T-helper 2 cell treated with Interferon-gamma antibody and Interleukin-4, amounts not matched to agents 100 ng/mL and 5 ng/mL, for 36 hours (primary cell): Measurements from ENCODE around the gene CYP26B1. TPM values are rescaled to one million over a fixed set of nuclear protein-coding genes. Genes with fewer than 3 reads are reported as not detected.

Source experiments
- intact Hi-C: fragments of 100-400 bp; cut with micrococcal nuclease; formaldehyde crosslinking; loops from one replicate; pipeline ENCODE4 v1.15.1; 2023
- total RNA-seq: library from RNA; stranded (reverse); gene quantifications from 2 replicates; pipeline ENCODE4 v1.2.3, GENCODE V29; 2022

CYP26B1 gene
- total RNA-seq, 1 donor from 2014 or later = not detected

DNA sequence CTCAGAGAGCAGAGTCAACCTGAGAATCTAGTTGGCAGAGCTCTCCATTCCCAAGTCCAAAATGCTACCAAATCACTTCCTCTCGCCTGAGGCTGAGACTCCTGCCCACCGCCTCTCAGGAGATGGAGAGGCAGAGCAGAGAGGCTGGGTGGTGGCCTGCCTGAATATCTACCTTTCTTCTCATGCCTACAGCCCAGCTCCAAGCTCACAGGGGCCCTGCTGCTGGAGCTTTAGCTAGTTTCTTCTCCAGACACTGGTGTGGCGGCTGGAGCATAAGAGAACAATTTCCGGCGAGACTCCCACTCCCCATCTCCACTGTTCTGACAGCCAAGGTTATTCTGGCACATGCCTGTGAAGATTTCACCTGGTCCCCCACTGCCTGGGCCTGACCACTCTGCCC, 8.1 kb upstream of the CYP26B1 start:
- intact Hi-C loops = loop anchor here (10.0 kb wide), 1 partner anchor 419 kb away; no protein-coding TSS in a partner anchor

DNA sequence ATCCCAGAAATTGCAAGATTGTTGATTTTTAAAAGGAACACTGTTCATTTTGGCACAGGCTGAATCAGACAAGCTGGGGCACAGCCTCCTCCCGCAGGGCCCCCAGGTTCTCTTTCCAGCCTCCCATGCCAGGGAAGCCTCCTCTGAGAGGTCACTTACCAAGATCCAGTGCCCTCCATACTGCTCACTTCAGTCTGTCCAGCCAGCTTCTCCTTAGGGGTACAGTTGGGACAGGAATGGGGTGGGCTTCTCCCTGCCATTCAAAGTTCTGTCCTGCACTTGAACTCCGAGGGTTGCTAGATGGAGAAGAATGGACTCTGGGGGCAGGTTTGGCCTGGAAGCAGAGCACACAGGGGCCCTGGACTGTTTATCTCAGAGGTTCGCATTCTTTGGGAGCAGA, 7.5 kb upstream of the CYP26B1 start:
- intact Hi-C loops = loop anchor here (10.0 kb wide), 1 partner anchor 420 kb away; no protein-coding TSS in a partner anchor

DNA sequence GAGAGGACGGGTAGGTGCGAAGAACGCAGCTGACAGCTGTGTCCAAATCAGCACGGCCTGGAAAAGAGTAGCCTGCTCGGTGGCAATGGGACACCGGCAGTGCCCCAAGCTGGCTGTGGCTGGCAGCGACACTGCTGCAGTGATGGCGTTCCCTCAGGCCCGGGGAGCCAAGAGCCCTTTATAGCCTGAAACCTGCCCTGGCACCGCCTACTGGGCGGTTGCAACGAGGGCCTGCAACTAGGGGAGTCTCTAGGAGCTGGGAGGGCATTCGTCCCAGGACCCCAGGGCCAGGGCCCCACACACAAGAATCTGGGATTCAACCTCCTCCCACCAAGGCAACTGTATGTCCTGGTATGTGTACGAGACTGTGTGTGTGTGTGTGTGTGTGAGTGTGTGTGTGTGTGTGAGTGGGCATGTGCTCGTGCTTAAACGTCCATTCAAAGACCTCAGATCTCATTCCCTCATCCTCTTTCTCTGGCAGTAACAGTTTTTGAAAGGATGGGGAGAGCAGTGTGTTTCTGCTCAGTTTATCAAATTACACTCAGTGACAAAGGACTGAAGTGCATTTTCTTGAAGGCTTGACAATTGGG, 6.8 kb upstream of the CYP26B1 start:
- intact Hi-C loops = loop anchor here (10.0 kb wide), 1 partner anchor 420 kb away; no protein-coding TSS in a partner anchor

DNA sequence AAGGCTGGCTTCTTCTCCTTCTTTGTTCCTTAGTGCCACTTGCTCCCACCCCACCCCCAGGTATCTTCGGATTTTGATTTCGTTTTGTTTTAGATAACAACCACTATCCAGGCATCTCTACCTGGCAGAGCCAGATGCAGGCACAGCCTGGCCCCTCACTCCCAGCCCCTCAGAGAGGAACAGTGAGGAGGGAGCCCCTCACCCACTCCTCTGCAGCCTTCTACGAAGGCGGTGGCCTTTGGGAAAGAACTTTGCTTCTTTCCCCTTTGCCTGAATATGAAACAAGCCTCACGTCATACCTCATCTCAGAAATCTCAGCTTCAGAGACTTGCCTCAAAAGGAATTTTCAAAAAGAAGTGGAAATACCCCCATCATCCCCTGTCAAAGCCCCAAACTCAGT, 6.3 kb upstream of the CYP26B1 start:
- intact Hi-C loops = loop anchor here (10.0 kb wide), 1 partner anchor 421 kb away; no protein-coding TSS in a partner anchor

DNA sequence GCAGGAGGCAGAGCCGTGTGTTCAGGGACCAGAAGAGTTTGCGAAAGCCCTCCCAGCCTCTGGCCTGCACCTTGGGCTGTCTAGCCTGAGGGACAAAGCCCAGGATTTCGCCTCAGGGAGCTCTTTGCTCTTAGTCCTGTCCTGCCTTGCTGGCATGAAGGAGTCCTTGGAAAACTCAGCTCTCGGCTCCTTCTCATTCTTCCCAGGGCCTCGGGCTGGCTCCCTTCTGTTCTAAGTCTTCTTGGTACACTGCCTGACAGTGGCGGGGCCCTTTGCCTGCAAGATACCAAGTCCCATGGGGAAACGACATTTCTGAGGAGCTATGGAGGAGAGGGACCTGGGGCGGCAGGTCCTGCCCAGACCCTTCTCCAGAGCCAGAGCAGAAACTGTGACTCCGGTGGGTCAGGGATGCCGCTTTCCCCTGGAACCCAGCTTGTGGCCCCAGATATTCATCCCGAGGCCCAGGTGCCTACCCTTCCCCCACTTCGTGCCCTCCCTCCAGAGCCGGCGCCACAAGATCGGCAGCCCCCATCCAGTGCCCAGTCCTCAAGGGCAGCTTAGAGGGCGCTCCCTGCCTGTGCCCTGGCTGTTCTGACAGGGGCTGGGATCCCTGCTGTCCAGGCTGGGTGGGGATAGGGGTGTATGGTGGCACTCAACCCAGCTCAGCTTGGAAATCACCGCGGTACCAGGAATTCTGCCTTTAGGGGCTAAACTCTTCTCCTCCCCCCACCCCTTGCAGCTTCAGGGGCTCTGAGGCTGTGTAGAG, 5.5 kb upstream of the CYP26B1 start:
- intact Hi-C loops = loop anchor here (10.0 kb wide), 1 partner anchor 422 kb away; no protein-coding TSS in a partner anchor

DNA sequence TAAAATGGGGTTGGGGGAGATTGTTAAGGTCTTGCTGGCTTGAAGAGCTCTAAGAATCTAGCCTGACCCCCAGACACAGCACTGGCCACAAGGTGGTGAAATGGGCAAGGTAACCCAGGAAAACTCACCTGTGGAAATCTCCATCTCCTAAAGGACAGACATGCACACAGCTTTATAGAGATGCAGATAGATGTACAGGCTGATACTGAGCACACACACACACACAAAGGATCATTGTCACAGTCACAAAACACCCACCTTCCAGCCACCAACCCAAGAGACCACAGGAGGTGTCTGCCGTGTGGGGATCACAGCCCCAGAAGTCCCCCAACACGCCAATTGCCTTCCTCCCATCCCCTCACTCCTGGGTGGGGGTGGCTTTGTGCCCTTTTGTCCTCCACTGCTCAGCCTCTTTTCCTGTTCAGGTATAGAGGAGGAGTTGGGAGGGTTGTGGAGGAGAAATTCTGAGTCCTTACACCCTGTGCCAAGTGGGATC, 3.2 kb upstream of the CYP26B1 start:
- intact Hi-C loops = loop anchor here (1.0 to 10.0 kb wide), 2 partner anchors 424 to 603 kb away; no protein-coding TSS in a partner anchor

DNA sequence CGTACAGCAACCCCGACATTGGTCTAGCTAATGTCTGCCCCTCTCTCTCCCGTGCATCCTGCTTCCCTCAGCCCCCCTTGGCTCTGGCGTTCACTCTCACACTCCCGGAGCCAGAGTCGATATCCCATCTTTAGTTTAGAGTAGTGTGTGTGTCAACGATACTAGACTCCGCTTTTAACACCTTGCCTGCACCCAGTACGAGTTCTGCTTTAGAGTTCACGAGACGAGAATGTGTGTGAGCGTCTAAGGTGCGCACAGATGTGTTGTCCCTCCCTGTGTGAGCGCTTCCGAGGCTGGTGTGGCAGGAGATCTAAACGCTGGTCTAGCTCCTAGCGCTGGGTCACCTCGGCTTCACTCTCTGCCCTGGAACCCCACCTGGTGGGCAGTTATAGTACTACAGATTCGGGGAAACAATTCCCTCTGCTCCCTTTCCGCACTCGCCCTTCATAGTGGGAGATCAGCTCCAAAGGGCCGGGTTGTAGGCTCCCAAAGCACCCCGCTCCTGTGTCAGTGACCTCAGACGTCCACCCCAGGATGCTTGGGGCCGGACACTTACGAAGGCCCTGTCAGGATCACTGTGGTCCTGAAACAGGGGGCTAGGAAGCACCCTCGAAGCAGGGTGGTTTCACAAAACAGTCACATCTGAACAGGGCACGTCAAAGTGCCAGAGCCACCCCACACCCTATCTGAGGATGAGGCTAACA, 2.6 kb upstream of the CYP26B1 start:
- intact Hi-C loops = loop anchor here (1.0 to 10.0 kb wide), 2 partner anchors 424 to 602 kb away; no protein-coding TSS in a partner anchor

DNA sequence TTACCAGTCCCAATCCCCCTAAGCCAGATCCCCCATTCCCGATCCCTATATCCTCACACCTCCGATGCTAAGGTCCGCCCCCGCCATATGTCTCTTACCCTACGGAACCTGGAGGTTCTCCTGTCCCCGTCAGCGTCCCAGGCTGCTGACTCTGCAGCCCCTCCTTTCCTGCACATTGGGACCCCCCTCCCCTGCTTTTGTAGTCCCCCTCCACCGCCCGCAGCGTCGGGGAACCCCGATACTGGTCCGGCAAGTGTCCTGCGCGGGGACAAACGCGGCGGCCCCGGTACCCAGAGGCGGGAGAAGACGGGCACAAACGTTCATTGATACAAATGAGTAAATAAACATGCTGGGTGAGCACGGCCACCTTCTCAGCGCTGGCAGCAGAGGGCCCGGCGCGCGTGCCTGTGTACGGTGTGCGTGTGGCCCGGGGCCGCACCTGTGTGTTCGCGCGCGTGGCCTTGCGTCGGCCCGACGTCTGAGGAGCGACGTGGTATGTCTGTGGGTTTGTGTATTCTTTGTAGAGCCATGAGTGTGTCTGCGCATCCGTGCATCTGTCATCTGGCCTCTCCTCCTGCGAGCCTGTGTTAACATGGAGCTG, 2.0 kb upstream of the CYP26B1 start:
- intact Hi-C loops = loop anchor here (1.0 to 10.0 kb wide), 4 partner anchors 425 to 1255 kb away; partner anchors contain the start of gene EMX1

DNA sequence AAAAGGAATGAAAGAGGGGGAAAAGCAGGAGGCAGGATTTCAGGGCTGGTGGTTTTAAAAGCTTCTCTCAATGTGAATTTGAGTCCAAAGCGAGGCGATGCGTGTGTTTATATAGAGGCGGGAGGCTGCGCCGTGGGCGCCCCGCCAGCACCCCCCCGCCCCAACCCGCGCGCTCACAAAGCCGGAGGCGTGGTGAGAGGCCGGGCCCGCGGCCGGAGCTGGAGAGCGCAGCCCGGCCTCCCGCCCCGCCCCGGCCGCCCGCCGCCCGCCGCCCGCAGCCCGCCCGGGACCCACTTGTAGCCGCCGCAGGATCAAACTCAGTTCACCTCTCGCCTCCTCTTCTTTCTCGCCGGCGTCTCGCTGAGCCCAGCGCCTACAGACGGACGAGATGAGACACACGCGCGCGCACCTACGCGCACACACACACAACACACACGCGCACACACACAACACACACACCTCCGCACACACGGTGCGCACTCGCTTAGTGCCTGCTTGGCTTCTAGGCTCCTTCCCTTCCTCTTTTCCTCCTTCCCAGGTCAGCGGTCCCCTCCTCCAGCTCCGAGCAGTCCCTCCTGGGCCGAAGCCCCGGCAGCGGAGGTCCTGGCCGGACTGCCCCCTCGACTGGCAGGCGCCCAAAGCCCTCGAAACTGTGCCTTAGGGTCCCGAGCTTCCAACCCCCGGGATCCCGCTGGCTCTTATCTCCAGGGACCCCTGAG, 1.3 kb upstream of the CYP26B1 start:
- intact Hi-C loops = loop anchor here (5.0 to 10.0 kb wide), 2 partner anchors 768 to 1254 kb away; partner anchors contain the start of gene EMX1

DNA sequence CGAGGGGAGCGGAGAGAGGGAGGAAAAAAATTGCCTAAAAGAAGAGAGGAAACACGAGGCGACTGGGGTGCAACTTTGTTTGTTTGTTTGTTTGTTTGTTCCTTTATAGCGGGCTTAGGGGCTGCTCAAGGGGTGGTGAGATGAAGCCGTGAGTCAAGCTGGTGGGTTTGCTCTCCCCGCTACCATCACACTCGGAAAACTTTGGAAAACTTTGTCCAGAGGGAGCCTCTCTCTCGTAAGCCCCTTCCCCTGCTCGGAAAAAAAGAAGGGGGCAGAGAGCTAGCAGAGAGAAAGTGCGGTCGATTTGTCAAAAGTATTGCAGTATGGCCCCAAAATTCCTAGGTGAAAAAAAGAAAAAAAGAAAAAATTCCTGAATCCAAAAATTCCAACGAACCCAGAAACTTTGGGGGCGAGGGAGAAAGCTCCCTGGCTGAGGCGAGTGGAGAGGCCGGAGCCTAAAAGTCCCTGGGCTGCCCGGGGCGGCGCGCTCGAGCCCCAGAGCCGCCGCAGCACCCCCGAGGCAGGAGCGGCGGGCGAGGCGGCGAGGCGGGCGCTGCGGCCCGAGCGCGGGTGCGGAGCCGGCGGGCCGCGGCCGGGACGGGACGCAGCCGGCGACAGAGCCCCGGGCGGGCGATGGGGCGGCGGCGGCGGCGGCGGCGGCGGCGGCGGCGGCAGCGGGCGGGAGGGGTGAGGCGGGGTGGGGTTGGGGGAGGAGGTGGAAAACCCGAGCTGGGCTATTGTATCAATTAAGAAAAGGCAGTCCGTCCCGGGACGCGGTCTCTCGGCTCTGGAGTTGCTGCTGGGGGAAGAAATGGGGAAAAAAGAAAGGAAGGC, 558 bp upstream of the CYP26B1 start:
- intact Hi-C loops = loop anchor here (5.0 to 10.0 kb wide), 2 partner anchors 769 to 1253 kb away; partner anchors contain the start of gene EMX1

DNA sequence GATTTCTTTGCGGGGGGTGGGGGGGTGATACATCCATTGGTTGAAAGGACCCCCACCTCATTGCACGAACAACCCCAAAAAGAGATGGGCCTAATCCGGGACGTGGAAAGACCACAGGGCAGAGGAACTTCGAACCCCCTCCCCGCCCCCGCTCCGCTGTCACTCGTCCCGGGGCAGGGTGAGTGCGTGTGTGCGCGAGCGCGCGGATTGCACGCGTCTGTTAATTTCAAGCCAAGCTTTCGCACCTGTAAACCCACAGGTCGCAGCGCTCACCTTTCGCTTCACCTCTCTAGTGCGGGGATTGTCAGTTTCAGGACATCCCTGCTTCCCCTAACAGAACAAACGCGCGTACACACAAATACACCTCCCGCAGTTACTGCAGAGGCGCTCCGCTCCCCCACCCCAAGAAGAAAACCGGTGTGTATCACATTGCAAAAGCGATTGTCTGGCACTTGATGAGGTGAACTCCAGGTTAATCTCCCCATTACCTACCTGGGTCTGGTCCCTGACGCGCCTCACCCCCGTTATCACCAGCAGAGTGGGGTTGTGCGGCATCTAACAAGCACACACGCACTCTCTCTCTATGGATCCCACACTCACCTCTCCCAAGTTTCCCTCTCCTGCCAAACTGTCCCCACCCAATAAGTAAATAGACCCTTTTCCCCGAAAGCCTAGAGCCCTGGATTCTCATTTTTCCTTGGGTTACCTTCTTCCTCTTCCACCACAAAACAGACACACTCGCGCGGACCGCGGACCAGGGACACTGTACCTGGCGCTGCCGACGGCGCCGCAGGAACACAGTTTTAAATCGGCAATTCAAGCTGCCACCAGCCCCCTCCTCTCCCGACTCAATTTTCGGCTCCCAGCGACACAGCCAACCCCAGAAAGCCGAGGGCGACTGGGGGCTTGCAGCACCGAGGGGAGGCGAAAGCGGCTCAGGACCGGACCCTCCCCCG, 1.0 kb downstream of the CYP26B1 start:
- intact Hi-C loops = loop anchor here (5.0 to 10.0 kb wide), 2 partner anchors 771 to 1252 kb away; partner anchors contain the start of gene EMX1

DNA sequence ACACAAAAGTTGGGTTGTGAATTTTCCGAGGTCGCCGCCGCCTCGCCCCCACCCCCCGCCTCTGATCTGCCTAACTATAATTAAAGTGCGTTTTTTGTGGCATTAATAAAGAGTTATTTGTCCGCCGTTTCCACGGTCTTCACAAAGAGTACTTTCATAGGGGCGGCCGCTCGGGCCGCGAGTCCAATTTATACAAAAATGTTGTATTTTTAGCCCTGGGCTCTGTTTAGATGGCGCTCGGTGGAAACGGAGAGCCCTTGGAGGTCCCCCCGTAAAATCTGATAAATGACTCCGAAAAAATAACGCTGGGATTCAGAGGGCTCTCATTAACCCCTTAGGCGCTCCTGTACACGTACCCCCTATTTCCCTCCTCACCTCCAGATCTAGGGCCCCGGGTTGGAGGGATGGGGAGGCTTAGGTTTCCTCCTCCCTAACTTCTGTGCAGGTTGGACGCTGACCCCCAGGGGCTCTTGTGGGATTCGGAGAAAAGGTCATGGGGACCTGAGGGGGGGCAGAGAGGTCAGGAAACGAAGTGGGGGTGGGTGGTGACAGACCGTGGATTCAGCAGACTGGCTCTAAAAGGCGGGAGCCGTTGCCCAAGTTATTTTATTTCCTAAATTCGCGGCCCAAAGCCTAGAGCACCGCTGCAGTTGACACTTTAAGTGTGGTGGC, 1.9 kb downstream of the CYP26B1 start:
- intact Hi-C loops = loop anchor here (5.0 to 10.0 kb wide), 2 partner anchors 772 to 1251 kb away; partner anchors contain the start of gene EMX1

DNA sequence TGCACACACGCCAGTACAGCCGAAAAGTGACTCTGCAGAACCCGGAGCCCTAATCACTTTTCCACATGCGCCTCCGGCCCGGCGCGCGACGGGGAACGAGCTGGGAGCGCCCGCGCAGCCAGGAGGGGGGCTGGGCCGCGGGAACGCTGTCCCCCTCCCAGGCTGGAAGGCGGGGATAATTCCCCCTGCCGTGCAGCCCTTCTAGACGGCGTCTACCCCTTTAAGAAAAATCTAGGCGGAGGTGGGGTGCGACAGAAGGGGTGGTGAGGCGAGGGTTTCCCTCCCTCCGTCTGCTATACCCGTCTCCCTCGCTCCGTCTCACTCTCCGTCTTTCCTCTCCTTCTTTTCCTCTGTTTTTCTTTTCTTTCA, 2.4 kb downstream of the CYP26B1 start:
- intact Hi-C loops = loop anchor here (5.0 to 10.0 kb wide), 2 partner anchors 772 to 1250 kb away; partner anchors contain the start of gene EMX1

DNA sequence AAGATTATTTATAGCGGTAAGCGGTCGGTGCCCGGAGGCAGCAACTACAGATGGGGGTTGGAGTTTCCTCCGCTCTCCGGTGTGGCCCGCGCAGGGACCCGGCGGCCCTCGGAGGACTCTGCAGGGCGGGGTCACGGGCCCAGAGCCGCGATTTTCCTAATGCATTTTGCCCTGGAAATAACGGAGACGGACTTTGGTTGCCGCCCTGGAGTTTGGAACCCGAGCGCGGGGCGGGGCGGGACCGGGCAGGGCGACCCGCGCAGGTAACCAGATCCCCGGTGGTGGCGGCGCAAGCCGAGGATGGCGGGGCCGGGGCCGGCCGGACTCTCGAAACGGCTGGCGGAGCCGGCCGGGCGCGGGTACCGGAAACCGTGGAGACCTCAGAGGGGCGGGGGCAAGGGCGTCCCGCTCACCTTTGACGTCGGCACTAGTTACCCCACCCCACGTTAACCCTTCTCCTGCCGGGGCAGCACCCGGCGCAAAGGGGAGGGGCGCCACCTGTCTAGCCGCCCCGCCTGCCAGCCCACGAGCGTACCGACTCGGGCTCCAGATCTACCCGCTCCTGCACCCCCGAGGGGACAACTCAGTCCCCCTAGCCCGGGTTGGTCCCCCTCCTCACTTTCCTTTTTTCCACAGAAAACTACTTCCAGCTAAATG, 2.9 kb downstream of the CYP26B1 start:
- intact Hi-C loops = loop anchor here (5.0 to 10.0 kb wide), 2 partner anchors 773 to 1250 kb away; partner anchors contain the start of gene EMX1

DNA sequence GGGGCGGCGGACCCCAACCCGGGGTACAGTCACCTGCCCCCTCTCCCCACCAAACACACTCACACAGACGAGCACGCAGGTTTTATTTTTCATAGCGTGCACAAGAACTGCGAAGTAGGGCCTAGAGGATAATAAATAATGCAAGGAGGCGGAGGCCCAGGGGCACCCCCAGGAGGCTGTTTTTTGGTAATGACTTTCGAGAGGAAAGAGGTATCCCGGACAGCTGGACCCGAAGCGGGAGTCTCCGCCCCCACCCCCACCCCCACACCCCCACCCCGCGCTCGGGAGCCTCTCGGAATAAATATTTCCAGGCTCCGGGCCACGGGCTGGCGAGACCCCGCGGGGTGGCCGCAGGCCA, 3.4 kb downstream of the CYP26B1 start:
- intact Hi-C loops = loop anchor here (10.0 kb wide), 1 partner anchor 1249 kb away; no protein-coding TSS in a partner anchor

DNA sequence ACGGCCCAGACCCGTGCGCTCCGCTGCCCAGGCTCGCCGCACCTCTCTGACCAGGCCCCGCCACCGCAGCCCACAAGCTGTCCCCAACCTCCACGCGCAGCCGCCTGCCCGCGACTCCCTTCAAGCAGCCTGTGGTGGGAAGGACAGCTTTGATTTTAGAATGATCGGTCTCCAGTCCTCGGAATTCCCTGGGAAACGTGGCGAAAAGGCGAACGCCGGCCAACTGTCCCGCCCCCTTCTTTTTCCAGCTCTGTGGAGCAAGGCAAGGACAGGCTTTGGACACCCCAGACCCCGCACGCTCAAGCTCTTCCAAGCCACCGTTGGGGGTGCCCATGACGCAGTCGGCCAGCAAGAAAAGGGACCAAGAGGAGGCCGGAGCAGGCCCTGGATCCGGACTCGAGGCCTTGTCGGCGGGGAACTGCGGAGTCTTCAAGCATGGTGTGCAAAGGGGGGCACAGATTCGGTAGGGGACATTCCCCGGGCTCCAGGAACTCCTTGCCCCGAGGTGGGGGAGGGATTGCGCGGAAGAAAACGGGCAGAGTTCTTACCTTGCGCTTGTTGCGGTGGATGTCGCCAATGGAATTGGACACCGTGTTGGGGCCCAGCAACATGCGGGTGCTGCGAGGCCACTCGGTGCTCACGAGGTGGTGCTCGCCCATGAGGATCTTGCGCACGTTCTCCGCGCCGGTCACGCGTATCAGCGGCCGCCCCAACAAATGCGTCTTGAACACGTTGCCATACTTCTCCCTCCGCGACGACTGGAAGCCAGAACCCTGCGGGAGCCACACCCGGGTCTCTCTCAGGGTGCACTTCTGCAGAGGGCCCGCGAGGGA, 4.0 kb downstream of the CYP26B1 start:
- intact Hi-C loops = loop anchor here (10.0 kb wide), 1 partner anchor 1249 kb away; no protein-coding TSS in a partner anchor
